ENCODE results near the gene GP9.

GP9 gene

GRCh38 chr3:129095285-129095684 lies 34.7 kb downstream of the GP9 start:
- POLR2A ChIA-PET = no interaction called here
- no peak for DNase-seq (ENCODE audit: extremely low spot score)
- CTCF ChIA-PET = interaction anchor here (1.0 to 1.6 kb wide), 4 partner anchors 9 to 42 kb away, joined by 3 to 4 read pairs (median 4); no protein-coding TSS in a partner anchor
- TF ChIP-seq CTCF (IDR thresholded peaks at IDR 0.05; ENCODE audit: control extremely low read depth, extremely low read depth, low read depth, missing control alignments) = no peak

DNA sequence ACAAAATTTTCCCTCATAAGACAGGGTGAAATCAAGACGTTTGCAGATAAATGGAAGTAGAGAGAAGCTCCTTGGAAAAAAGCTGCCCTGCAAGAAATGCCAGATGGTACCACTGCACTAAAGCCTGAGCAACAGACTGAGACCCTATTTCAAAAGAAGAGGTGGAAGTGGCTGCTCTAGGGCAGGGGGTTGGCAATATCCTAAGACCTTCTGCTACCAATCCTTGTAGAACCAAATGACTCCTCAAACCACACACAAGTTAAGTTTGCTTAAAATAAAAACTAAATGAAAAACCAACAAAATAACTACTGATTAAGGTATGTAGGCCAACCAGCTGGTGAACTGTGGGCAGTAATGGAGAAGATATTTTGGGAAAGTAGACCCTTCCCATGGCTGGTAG lies 39.7 kb downstream of the GP9 start:
- DNase-seq (ENCODE audit: extremely low spot score) = no peak
- TF ChIP-seq CTCF (IDR thresholded peaks at IDR 0.05; ENCODE audit: control extremely low read depth, extremely low read depth, low read depth, missing control alignments) = no peak
- CTCF ChIA-PET = interaction anchor here (0.8 to 1.1 kb wide), 2 partner anchors 15 to 145 kb away, joined by 3 to 4 read pairs; no protein-coding TSS in a partner anchor
- POLR2A ChIA-PET = no interaction called here

DNA sequence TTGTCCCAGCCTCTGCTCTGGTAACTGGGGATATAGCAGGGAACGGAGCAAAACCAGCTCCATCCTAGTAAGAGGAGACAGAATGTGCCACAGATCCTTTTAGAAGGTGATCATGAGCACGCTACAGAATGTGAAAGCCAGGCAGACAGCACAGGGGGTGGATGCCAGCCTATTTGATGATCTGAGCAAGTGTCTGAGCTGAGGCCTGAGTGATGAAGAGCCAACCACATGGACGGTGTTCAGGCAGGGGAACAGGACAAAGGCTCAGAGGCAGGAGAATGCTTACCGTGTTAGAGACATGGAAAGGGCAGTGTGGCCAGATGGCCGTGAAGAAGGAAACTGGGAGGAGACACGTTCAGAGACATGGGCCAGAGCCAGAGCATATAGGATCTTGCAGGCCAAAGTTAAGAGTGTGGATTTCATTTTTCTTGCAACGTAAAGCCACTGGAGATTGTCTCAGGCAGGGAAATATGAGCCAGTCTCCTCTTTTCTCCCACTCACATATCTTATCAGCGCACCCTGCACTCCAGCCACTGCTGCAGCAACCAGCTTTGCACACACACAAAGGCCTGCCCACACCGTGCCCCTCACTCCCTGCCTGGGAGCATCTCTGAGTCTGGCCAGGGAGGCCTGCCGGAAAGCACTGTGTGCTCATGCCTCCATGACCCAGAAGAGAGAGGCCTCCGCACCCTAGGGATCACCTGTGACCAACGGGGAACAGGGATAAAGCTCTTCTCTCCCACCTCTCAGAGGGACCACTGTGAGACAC lies 41.0 kb downstream of the GP9 start:
- ChIA-PET CTCF (interaction anchor here (1.5 to 1.7 kb wide), 3 partner anchors 19 to 145 kb away, joined by 4 to 7 read pairs (median 5); no protein-coding TSS in a partner anchor), POLR2A (no interaction called here)
- no peak for TF ChIP-seq CTCF (IDR thresholded peaks at IDR 0.05; ENCODE audit: control extremely low read depth, extremely low read depth, low read depth, missing control alignments)
- DNase-seq (ENCODE audit: extremely low spot score) = no peak

GRCh38 chr3:129103296-129103695 lies 42.7 kb downstream of the GP9 start:
- DNase-seq (ENCODE audit: extremely low spot score) = no peak
- CTCF ChIA-PET = interaction anchor here (1.0 to 1.7 kb wide), 3 partner anchors 36 to 143 kb away, joined by 3 to 5 read pairs (median 3); no protein-coding TSS in a partner anchor
- no peak for TF ChIP-seq CTCF (IDR thresholded peaks at IDR 0.05; ENCODE audit: control extremely low read depth, extremely low read depth, low read depth, missing control alignments)
- POLR2A ChIA-PET = no interaction called here

GRCh38 chr3:129104051-129104450 lies 43.5 kb downstream of the GP9 start:
- POLR2A ChIA-PET = no interaction called here
- no peak for TF ChIP-seq CTCF (IDR thresholded peaks at IDR 0.05; ENCODE audit: control extremely low read depth, extremely low read depth, low read depth, missing control alignments)
- CTCF ChIA-PET = interaction anchor here (1.0 to 1.2 kb wide), 2 partner anchors 9 to 37 kb away, joined by 3 read pairs; no protein-coding TSS in a partner anchor
- no peak for DNase-seq (ENCODE audit: extremely low spot score)

- POLR2A ChIA-PET = no interaction called here
Measured at GRCh38 chr3:129104498-129105079, 44.0 kb downstream of the GP9 start.

More at GRCh38 chr3:129104498-129105079, 44.0 kb downstream of the GP9 start:
- CTCF ChIA-PET = interaction anchor here (1.0 kb wide), 1 partner anchor 10 kb away, joined by 3 read pairs; no protein-coding TSS in a partner anchor
- DNase-seq (ENCODE audit: extremely low spot score) = no peak
- TF ChIP-seq CTCF (IDR thresholded peaks at IDR 0.05; ENCODE audit: control extremely low read depth, extremely low read depth, low read depth, missing control alignments) = no peak
